GM21367 (cell line): ENCODE measurements around the gene AGTRAP.

Experiments
- ATAC-seq: cut with Tn5 transposase; IDR thresholded peaks from one replicate; pipeline ENCODE4 v1.9.1; 2021; ENCODE audit not compliant: unreplicated experiment

The AGTRAP gene, protein sequence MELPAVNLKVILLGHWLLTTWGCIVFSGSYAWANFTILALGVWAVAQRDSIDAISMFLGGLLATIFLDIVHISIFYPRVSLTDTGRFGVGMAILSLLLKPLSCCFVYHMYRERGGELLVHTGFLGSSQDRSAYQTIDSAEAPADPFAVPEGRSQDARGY

DNA sequence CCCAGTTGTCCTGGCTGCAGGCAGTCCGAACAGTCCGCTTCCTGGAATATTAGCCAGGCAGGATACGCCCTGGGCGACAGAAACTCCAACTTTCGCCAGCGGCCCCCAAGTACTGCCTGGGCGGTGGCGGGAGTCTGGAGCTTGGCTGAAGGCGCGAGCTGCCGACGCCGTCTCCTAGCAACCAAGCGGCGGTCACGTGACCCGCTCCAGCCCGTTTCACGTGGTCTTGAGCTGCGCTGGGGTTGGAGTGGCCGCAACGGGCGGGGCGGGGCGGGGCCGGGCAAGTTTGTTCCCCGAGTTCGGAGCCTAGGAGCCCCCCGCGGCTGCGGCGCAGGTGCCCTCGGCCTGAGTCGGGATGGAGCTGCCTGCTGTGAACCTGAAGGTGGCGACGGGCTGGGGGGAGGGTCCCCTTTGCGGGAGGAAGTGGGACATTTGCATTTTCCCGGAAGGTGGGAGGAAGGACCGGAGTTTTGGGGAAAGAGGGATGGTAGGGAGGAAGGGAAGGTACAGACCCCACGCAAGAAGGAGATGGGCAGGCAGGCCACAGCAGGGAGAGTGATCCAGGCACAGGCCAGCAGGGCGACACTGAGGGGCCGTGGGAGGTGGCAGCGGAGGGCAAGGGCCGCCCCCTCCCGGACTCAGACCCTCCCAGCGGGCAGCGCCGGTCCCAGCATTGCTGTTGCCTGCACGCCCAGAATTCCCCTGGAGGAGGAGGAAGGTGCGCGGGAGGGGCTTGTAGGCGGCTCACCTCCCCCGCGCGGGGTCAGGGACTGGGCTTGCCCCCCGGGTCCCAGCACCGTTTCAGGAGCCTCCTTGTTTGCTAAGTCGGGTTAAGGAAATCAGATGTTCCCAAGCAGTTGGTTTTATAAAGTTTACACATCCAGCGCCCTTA is at the start of gene AGTRAP:
AGTRAP (plus strand) TSS at position 283 of the 892 bp plus-strand sequence; CDS start at position 356, 73 bp downstream.
- peak; percentile 63 for ATAC-seq

DNA sequence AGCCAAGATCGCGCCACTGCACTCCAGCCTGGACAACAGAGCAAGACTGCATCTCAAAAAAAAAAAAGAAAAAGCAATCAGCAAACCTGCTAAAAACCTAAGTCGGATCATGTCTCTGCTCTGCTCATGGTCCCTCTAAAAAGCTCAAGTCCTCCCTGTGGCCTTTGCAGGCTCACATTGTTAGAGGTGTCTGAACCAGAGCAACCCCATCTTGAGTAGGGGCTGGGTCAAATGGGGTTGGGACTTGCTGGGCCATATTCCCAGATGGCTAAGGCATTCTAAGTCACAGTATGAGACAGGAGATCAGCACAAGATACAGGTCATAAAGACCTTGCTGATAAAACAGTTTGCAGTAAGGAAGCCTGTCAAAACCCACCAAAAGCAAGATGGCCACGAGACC is 47.4 kb upstream of the AGTRAP start:
- ATAC-seq: no peak

DNA sequence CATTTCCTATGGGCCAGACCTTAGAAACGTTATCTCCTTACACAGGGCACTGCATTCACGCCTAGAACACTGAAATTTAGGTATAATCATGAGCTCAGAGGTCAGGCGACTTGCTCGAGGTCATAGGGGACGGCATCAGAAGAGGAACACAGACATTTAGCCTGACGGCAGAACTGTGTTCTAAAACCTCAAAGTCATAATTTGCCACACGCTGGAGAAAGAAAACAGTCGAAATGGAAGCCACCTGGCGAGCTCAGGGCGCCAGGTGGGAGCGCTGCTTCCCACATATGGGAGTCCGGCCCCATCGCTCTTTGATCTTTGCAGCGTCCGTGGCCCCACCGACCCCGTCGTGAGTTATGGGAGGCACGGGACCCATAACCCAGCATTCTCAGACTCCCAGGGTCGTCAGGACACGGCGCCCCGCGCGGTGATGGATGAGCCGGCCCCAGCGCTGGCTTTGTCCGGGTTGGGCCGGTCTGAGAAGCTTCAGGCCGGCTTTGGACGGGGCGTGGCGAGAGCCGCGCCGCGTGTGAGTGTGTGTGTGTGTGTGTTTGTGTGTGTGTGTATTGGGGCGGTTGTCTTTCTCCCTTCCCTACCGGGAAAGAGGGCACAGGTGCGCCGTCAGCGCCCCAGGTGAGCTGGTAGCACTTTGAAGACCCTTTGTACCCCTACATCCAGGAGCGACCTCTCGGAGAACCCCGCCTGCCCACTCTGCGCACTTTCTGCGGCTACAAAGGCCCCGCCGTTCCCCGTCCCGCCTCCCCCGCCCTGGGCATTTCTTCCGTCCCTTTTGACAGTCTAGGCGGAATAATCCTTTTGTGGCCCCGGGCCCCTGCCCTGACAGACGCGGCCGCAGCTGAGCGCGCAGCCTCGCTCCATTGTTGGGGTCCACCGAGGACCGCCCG is 45.3 kb upstream of the AGTRAP start:
- no peak for ATAC-seq

DNA sequence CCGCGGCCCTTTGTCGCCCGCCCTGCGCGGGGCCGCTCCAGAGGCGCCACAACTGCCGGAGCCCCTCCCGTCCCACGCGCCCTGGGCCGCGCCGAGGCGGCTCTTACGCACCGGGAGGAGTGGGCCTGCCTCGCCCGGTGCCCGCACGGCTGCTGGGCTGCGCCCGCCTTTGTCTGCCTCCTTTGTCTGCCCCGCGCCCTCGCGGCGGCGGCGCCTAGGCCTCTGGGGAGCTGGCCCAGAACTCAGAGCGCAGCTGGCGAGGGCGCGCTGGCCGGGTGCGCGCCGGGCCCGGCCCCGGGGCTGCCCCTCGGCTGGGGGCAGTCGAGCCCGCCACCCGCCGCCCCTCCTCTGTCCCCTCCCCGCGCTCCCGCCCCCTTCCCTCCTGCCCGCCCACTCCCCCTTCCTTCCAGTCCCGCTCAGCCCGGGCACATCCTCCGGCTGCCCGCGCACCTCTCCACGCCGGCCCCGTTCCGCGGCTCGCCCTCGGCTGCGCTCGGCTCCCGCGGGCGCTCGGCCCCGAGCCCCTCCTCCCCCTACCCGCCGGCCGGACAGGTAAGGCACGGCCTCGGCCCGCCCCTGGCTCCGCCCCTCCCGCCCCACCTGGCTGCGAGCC is 44.5 kb upstream of the AGTRAP start, which contains the start of gene DRAXIN:
DRAXIN (plus strand) TSS at position 409 of the 613 bp plus-strand sequence. CDS start 14,549 bp downstream, outside the sequence.
- ATAC-seq: no peak

DNA sequence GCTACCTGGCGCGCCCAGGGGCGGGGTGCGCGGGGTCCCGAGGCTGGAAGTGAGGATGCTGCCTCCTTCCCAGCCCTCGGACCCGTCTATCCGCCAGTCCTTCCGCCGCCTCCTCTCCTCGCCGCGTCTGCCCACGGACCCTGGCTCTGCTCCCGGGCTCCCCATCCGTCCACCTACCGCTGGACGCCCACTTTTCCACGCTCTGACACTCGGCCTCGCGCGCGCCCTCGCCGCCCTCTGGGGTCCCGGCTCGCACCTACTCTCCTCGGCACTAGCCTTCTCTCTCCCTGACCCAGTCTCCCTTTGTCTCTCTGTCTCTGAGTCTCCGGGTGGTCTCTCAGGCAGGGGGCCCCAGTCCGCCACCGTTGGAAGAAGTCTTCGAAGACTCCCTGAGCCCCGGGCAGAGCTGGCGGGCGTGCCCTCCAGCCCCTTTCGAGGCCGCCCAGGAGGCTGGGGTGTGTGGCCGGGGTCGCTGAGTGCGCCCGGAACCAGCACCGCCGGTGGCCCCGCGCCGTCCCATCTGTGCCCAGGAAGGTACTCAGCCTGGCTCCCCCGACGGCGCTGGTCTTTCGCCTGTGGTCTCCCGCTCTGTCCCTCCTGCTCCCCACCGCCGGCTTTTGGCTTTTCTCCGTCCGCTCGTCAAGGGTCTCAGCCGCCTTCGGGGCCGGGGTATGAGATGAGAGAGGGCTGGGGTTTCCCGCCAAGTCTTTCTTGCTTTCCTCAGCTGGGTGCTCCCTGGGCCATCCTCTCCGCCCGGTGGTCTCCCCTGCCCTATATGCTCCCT is 43.8 kb upstream of the AGTRAP start:
- no peak for ATAC-seq

DNA sequence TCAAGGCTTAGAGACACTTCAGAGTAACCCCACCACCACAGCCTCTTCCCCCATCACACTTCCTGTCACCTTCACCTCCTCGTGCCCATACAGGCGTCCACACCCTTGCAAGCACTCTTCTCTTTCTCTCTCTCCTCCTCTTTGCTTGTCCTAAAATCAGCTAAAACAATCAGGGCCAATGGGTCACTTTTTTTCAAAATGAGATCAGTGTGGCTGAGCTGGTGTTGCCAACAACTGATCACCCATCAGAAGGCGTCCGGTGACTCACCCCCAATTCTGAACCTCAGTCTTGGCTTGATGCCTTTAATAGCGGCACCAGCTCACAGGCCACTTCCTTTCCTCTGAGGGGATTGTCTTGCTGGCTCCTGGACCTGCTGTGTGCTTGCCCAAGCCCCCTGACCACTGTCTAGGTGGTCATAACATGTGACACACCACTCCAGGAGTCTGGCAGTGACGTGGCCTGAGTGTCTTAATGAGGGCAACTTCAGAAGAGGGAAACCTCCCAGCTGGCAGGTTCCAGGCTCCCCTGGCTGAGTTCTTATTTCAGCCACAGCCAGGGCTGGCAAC is 42.8 kb upstream of the AGTRAP start:
- ATAC-seq: no peak

DNA sequence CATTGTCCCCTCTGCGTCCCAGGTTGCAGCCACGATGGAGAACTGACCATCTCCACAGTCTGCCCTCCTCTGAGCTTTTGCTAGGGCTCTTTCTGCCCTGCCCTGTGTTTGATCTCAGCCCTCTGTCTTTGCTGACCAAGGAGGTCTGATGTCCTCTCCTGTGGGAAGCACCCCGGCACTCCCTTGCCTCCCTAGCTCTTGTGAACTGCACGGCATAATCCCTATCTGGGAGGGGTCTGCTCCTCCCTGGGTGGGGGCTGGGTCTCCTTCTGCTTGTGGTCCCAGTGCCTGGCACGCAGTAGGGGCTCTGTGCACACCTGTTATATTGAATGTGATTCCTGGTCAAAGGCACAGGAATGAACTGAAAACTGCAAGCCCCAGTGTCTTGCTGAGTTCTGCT is 42.0 kb upstream of the AGTRAP start:
- no peak for ATAC-seq

DNA sequence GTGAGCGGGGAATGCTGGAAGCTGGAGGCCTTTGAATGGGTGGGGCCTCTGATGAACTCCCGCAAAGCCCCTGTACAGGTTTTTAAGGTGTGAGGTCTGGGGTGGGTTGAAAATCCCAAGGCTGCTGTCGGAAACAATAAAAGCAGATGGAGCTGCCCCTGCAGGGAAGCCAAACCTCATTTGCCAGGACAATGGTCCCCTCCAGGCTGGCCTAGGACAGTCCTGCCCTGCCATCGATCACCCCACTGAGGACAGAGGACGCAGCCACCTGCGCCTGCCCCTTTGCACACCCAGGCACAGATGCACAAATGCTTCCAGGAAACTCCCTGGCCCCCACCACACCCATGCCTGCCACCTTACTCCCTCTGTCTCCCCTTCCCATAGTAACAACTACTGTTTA is 40.1 kb upstream of the AGTRAP start:
- no peak for ATAC-seq

DNA sequence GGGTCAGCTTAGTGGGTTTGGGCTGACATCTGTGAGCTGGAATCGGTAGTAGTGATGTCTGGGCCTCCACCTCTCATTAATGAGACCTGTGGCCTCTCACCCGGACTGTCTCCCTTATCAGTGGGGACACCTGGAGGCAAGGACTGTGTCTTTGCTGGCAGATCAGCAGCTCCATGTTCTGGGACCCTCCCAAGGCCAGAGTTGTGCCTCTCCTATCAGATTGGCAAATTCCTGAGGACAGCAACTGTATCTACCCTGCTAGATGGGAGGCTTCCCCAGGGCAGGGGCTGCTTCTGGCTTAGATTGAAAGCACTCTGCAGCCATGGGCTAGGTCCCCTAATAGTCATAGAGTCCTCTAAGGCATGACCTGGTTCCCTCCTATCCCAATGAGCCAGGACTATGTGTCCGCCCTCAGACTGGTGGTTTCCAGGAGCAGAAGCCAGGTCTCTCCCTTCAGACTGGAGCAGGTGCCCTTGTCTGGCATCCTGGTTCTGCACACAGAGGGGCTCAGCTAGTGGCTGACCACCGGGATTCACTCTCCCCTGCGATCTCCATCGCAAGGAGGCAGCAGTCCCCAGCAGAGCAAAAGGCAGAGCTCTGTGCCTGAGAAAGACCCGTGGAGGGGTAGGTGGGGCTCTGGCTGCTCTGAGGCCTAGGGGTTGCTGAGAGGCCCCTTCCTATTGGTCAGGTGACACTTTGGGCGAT is 38.6 kb upstream of the AGTRAP start:
- no peak for ATAC-seq

DNA sequence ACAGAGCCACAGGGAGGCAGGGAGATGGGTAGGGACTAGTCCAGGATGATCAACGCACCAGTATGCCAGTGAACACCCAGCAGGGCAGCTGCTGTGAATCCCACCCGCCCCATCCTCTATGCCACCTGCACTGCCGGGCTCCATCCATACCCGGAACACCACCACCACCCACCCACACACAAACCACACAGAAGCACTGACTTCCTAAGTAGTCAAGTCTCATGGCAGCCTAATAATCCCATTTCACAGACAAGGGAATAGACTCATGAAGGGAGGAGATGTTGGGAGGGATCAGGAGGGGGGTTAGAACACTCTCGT is 38.1 kb upstream of the AGTRAP start:
- no peak for ATAC-seq

DNA sequence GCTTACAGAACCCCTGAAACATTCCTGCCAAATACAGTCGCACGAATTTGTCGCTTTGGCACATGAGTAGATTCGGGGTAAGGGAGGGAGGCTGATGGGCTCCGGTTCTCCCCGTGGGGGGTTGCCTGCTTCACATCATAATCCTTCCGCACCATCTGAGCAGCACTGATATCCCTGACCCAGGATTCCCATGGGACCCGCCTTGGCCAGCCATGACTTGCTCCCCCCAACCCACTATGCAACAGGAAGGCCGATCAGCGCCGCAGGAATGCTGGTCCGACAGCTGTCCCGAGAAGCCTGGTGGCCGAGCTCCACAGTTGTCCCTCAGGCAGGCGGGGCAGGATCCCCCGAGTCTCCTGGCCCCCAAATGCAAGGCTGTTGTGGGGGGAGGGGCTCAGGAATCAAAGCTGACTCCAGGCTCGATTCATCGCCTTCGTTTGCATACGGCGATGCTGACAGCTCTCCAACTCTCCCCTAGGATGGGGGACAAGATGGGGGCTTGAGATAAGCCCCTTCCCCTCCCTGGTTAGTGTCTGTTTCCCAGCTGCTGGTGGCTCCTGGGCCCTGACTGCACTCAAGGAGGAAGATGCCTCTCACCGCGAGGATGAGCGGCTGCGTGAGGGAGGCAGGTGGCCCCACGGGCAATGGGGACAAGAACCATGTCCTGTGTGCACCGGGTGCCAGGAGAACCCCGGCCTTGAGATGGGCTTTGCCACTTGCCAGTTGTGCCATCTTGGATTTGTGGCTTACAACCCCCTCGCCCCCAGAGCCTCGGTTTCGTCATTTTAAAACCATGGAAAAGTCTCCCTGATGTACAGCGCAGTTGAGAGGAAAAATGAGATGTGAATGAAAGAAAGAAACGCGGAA is 35.1 kb upstream of the AGTRAP start:
- ATAC-seq: no peak

DNA sequence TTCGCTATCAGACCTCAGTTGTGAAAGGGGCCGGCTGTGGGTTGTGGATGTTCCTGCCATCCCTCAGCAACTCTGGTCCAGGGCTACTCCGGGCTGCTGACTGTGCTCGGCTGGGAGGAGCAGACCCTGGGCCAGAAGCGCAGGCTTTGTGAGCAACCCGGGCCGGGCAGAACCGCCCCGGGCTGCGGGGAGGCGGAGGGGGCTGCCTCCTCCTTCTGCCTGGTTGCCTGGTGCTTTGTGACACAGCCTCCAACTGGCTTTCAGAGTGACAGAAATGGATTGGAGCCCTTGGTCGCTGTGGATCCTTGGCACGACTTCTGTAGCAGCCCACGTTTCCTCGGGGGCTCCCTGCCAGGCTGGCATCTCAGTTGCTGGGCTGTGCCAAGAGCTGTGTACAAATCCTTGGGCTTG is 34.4 kb upstream of the AGTRAP start:
- ATAC-seq: no peak

DNA sequence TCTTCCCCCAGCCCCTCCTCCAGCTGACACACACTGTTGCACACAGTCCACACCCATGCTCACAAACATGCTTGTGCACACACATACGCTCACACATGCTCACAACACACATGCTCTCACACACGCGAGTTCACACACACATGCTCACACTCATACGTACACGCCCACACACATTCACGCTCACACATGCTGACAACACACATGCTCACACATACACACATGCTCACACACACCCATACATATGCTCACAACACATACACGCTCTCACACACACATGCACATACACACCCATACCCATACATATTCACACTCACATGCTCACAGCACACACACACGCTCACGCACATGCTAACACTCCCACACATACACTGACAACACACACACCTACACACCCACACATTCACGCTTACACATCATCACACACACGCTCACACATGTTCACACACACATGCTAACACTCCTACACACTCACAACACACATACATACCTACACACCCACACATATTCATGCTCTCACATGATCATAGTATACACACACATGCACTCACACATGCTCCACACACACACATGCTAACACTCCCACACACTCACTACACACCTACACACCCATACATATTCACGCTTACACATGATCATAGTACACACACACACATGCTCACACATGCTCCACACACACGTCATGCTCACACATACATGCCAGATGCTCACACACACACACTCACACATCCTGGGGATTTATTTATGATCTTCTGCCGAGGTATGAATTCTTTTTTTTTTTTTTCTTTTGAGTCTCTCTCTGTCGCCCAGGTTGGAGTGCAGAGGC is 33.7 kb upstream of the AGTRAP start:
- ATAC-seq: no peak

DNA sequence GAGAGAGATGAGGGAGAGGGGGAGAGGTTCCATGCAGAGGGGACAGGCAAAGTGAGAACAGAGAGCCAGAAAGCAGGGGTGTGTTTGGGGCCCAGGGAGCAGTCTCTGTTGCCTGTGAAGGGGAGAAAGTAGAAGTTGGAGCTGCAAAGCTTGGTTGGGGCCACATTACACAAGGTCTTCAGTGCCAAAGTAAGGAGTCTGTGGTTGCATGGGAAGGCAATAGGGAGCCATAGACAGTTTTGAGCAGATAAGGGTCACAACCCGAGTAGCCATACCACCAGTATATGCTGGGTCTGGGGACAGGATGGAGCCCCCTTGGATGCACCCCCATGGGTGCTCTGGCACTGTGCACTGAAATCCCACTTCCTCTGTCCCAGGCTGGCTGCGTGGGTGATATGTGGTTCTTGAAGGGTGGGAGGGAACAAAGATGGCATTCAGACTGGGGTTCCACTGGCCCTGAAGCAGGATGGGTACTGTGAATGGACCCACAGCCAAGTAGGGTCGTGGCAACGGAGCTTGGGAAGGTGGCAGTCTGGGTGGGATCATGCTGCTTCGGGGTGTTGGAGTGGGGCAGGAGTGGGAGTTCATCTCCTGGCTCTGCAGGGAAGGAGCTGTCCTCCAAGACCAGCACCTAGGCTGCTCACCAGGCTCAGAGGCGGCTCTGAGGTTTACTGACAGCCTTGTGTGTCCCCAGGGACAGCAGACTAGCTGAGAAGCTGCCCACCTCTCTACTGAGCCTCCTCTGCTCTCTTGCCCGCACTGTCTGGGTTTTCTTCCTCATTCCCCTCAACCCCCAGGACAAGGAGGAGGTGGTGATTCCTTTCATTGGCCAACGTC is 32.4 kb upstream of the AGTRAP start:
- no peak for ATAC-seq

DNA sequence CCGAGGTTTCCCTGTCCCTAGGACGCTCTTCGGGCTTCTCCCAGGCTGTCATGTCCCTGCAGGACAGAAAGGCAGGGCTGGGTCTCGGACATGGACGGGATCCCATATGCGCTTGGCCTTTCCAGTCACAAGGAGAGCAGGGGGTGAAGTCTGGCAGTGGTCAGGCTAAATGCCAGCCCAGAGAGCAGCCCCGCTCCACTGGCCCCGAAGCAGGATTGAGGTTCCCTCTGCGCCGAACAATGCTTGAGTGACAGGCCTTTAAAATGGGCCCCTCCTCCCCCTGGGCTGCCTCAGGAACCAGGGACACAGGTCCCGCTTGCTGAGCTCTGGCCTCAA is 31.8 kb upstream of the AGTRAP start:
- ATAC-seq: no peak

DNA sequence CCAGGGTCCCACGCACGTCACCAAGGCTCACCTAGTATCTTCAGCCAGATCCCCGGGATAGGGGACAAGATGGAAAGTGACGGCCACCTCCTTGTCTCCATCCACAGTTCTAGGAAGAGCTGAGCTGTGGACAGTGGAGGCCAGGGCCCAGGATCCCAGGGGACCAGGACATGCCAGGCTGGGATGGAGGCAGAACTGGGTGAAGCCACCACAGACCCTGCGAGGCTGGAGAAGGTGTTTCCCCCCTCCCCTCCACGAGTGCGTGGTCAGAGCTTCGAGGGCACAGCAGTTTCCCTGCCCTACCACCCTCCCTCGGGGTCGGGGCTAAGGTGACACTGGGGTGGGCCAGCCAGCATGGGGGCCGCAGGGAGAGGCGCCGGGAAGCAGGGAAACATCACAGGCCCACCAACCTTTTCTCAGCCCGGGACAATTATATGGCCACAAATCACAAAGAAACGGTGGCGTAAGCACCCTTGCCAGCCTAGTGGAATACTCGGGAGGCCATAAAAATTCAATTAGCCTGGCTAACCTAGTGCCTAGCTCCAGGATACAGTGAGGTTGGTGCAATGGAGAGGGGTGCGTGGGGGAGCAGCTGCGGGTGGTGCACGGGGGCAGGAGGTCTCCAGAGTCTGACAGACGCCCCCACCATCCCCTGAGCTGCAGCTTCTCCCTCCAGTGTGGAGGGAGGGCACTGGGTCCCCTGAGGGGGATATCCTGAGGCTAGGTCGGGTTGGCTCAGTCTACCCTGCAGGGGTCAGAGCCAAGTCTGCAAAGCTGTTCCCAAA is 31.1 kb upstream of the AGTRAP start:
- ATAC-seq: no peak
